HFF-Myc (cell line): ENCODE results near the gene COL16A1.

Experiments used
- DNase-seq: peaks from one replicate; pipeline ENCODE4 v3.0.0-alpha.2; 2011; ENCODE audit warnings: low read depth; ENCODE audit errors: extremely low read depth
- H3K4me3 ChIP-seq: replicated peaks from 2 replicates; pipeline ENCODE4 v1.5.1; 2011; ENCODE audit warnings: low read depth, mild to moderate bottlenecking, control low read depth, low read length
- TF ChIP-seq, protein P1 (sequence below): IDR thresholded peaks from 2 replicates; pipeline ENCODE4 v1.5.1; 2012; ENCODE audit warnings: mild to moderate bottlenecking, low read depth, low read length, control low read depth; ENCODE audit errors: missing control alignments

Gene COL16A1

DNA sequence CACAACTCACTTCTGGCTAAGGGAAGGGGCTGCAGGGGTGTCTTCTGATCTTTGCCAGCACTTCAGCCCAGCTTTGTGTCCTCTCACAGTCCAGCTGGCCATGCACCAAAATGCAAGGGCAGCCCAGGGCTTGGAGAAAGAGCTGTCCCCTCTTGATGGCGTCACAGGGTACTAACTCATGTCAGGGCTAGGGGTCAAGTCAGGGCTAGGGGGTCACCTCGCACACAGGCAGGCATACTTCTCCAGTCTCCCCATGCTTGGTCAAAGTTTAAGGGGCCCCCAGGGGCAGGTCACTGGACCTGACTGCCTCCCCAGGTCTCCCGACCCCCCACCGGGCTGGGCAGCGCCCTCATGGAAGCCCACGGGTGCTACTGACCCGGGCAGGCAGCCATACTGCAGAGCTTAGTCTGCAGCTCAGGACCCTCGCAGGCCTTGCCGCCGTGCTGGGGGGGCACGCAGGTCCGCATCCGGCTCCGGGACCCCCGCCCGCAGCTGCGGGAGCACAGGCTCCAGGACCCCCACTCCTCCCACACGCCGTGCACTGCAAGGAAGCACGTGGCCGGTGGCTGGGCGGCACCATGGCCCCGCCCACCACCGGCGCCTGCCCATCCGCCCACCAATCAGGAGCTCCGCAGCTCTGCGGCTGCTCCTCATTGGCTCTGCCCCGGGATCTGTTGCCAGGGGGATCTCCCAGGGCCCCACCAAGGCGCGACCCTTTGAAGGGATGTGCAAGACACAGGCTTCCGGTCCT lies 38.8 kb upstream of the COL16A1 start:
- TF ChIP-seq, protein P1, sequence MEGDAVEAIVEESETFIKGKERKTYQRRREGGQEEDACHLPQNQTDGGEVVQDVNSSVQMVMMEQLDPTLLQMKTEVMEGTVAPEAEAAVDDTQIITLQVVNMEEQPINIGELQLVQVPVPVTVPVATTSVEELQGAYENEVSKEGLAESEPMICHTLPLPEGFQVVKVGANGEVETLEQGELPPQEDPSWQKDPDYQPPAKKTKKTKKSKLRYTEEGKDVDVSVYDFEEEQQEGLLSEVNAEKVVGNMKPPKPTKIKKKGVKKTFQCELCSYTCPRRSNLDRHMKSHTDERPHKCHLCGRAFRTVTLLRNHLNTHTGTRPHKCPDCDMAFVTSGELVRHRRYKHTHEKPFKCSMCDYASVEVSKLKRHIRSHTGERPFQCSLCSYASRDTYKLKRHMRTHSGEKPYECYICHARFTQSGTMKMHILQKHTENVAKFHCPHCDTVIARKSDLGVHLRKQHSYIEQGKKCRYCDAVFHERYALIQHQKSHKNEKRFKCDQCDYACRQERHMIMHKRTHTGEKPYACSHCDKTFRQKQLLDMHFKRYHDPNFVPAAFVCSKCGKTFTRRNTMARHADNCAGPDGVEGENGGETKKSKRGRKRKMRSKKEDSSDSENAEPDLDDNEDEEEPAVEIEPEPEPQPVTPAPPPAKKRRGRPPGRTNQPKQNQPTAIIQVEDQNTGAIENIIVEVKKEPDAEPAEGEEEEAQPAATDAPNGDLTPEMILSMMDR = no peak
- no peak for DNase-seq
- H3K4me3 ChIP-seq = no peak overlapping the region

DNA sequence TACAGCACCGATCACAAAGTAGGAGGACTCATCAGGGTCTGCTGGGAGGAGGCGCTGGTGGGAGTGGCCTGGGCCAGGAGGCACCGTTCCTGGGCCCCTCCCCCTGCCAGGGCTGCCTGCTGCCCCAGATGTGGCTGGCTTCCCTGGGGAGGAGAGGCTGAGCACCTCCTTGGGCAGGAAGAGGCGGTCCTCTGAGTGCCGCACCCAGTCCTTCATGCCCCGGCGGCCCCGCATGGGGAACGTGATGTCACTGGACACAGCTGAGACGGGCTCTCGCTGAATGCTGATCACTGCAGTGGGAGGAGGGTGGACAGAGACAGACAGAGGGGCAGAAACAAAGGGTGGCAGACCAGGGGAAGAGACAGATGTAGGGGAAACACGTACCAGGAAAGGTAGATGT lies 35.5 kb upstream of the COL16A1 start:
- H3K4me3 ChIP-seq = no peak overlapping the region
- no peak for DNase-seq
- TF ChIP-seq, protein P1 = no peak

DNA sequence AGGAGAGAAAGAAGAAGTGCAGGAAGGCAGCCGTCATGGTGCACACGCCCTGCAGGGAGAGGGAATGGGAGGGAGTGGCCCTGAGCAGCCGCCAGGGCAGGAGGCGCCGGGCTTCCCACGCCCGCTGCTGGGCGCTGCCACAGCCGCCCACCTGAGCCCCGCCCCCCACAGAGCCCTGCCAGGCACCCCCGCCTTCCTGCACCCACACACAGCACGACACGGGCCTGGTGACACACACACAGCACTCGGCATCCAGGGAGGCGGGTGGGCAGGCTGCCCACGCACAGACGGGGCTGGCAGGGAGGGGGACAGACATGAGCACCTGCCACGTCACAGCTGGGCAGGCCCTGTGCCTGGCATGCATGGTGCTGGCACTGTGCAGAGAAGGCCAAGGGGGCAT lies 32.9 kb upstream of the COL16A1 start:
- DNase-seq = no peak
- H3K4me3 ChIP-seq = no peak overlapping the region
- TF ChIP-seq, protein P1 = no peak

DNA sequence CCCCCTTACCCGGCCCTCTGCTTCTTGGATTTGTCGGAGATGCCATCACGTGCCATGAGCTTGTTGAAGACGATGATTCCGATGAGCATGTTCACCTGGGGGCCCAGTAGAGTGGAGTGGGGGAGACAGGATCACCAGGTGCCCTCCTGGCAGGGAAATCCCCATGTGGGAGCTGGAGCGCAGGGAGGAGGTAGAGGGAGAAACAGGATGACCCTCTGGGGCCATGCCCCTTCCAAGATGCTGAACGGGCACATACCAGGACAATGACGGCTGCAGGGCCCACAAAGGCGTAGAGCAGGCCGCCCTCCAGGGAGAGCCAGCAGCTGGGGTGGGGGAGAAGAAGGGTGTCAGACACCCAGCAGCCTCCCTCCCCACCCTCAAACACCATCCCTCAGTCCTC lies 31.8 kb upstream of the COL16A1 start:
- TF ChIP-seq, protein P1 = no peak
- no peak overlapping the region for H3K4me3 ChIP-seq
- DNase-seq = no peak

DNA sequence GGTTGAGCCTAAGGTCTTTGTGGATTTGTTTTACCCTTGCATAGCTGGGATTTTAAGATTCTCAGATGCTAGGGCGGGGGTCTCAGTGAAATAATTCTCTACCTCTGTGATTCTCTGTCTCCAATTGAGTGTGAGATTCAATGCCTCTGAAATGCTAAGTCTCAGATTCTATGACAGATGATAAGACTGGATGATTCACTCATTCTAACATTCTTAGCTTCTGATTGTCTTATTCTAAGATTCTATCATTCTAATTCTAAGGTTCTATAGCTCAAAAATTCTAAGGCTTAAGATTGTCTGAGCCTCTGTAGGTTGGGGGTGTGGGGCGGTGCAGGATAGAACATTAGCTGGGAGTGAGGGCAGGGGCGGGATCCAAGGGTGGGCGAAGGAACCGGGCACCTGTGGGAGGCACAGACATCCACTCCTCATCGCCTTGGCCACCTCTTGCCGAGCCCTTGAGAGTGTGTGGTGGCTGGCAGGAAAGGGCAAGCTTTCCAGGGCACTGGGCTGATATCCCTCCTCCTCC lies 30.8 kb upstream of the COL16A1 start:
- TF ChIP-seq, protein P1 = no peak
- DNase-seq = no peak
- no peak overlapping the region for H3K4me3 ChIP-seq

DNA sequence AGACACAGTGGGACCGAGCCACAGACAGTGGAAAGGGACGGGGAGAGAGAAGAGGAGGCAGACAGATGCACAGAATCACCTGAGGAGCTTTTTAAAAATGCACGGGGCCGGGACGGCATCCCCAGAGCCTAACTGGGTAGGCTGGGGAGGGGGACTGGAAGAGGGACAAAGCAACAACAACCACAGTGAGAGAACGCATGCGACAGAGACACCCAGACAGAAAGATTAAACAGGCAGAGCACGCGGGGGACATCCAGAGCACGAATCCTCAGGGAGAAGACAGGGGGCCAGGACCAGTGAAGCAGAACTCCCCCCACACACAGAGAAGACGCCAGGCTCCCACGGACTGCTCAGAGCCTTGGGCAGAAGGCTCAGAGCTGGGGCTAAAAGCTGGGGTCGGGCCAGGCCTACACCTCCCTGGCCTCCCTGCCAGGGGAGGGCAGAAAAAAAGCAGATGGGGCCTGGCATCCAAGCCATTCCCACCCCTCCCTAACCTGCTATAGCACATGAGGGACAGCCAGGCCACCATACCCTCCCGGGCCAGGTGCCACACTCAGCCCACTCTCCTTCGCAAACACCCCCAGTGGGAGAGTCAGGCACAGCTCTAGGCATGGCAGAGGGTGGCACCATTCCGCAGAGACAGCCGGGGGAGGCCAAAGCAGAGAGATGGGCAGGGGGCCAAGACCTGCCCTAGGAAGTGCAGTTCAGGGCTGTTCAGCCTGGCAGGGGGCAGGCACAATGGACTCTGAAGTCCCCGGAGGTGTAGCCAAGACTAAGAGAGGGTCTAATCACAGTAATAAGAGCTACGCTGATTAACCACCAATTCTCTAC lies 29.8 kb upstream of the COL16A1 start:
- DNase-seq = no peak
- H3K4me3 ChIP-seq = no peak overlapping the region
- TF ChIP-seq, protein P1 = no peak
